ENCODE data around the gene VTA1. TPM values are rescaled to one million over a fixed set of nuclear protein-coding genes. Genes with fewer than 3 reads are reported as not detected.

Gene VTA1
- polyA plus RNA-seq, 1 donor, result 57.2 TPM

DNA sequence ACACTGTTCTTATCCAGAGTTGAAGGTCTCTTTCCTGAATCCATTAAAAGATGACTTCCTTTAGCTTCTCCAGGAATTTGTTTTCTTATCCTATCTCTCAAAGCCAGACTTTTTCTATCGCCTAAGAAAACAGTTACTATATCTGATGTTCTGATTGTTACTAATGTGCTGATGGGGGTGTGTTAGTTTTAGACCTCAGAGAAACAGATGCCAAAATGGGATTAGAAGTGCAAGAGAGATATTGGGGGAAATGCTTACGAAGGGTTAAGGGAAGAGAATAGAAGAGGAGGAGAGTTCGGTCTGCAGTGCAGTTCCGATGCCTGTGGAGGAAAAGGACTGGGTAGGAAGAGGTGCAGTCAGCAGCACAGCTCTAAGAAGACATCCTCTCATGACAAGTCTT lies 119.0 kb downstream of the VTA1 start:
- no peak for DNase-seq (ENCODE audit: low read depth)

DNA sequence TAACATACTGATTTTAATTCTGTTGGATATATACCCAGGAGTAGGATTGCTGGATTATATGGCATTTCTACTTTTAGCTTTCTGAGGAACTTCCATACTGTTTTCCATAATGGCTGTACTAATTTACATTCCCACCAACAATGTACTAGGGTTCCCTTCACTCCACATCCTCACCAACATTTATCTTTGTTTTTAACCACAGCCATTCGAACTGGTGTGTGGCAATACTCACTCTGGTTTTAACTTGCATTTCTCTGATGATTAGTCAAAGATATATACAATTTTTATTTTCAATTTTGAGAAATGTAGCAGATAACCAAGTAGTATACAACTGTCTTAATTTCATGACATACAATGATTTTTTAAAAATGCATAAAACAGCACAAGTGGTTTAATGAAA lies 124.4 kb downstream of the VTA1 start:
- DNase-seq (ENCODE audit: low read depth), result no peak

Other genes starting within 250 kb of the VTA1 start
- gene GJE1, start 14.3 kb upstream of the VTA1 start, polyA plus RNA-seq (ENCODE audit: insufficient read length), result not detected
- 0.13 TPM for gene NMBR, start 141 bp upstream of the VTA1 start, polyA plus RNA-seq (ENCODE audit: insufficient read length)
- gene ADGRG6, start 154.7 kb downstream of the VTA1 start, polyA plus RNA-seq (ENCODE audit: insufficient read length), result 11.2 TPM

Data from forelimb muscle (tissue), 1 donor.